NB4 (cell line): Measurements from ENCODE around the gene JTB.

Experiments
- DNase-seq: peaks from one replicate; pipeline ENCODE4 v3.0.0; 2010; ENCODE audit warnings: low read depth
- H3K4me3 ChIP-seq: one replicate; pipeline ENCODE4 v1.5.1; 2011; ENCODE audit warnings: mild to moderate bottlenecking, low read depth, low read length, moderate library complexity
- MYC ChIP-seq: IDR thresholded peaks from 2 replicates; pipeline ENCODE4 v1.6.1; 2011; ENCODE audit warnings: low read depth, low read length
- POLR2A ChIP-seq: IDR thresholded peaks from 2 replicates; pipeline ENCODE4 v1.6.1; 2011; ENCODE audit warnings: mild to moderate bottlenecking; ENCODE audit not compliant: insufficient read length; ENCODE audit errors: extremely low read depth
- TF ChIP-seq, protein P1 (sequence below): IDR thresholded peaks from 2 replicates; pipeline ENCODE4 v1.6.1; 2011; ENCODE audit warnings: low read depth, low read length
- TF ChIP-seq, protein P2 (sequence below): IDR thresholded peaks from one replicate; pipeline ENCODE4 v1.5.1; 2012; ENCODE audit warnings: low read depth, low read length

JTB gene

DNA sequence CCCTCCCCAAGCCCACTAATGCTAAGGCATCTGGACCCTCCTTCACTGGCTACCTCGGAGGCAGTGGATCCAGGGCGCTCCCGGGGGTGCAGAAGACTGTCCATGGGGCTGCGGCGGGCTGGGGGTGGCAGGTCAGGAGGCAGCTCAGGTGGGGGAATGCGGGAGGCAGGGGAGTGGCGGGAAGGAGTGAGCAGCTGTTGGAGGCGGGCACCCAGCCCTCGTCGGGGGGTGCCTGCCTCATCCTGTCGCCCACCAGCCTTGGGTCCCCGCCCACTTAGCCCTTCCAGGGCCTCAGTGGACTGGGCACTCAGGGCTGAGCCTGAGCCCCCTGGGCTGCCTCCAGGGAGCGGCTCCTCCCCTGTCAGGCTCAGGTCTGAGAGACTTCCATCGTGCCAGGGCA, 44.0 kb downstream of the JTB start:
- TF ChIP-seq, protein P1, sequence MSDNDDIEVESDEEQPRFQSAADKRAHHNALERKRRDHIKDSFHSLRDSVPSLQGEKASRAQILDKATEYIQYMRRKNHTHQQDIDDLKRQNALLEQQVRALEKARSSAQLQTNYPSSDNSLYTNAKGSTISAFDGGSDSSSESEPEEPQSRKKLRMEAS, result no peak
- TF ChIP-seq, protein P2, sequence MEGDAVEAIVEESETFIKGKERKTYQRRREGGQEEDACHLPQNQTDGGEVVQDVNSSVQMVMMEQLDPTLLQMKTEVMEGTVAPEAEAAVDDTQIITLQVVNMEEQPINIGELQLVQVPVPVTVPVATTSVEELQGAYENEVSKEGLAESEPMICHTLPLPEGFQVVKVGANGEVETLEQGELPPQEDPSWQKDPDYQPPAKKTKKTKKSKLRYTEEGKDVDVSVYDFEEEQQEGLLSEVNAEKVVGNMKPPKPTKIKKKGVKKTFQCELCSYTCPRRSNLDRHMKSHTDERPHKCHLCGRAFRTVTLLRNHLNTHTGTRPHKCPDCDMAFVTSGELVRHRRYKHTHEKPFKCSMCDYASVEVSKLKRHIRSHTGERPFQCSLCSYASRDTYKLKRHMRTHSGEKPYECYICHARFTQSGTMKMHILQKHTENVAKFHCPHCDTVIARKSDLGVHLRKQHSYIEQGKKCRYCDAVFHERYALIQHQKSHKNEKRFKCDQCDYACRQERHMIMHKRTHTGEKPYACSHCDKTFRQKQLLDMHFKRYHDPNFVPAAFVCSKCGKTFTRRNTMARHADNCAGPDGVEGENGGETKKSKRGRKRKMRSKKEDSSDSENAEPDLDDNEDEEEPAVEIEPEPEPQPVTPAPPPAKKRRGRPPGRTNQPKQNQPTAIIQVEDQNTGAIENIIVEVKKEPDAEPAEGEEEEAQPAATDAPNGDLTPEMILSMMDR, result no peak
- TF ChIP-seq MYC (no peak), POLR2A (no peak)

DNA sequence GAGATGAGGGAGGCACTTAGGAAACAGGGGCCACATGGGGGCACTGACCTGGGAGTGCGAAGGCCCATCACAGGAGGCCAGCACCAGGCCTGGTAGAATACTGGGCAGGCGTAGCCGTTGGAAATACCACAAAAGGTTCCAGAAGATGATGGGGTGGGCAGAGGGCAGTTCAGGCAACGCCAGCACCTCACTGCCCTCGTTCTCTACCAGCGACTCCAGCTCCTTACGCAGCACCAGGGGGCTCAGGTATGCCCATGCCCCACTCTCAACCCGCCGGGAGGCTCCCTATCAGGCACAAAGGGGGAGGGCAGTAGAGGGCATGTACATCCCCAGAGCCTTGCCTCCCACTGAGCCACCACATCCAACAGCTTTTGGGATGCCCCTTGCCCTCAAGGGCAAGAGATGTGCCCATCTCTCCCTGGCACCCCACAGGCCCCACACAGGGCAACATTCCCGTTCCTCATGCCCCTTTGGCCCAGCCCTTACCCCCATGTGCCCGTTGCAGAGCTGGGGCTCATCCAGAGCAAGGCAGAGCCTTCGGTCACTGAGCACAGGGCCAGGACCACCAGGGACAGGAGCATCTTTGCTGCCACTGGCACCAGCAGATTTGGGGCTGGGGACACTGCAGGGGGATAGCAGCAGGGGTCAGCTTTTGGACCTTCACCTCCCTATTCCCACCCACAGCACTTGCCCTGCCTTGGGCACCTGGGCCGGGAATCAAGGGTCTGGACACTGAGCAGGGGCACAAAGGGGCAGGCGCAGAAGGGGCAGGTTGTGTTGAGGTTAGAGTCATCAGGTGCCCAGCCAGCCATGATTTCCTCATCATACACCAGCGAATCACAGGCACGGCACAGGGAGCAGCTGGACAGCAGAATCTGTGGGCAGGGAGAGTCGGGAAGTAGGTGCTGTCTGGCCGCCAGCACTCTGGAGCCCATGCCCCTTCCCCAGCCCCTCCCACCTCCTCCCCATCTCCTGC, 45.0 kb downstream of the JTB start:
- TF ChIP-seq MYC (no peak), POLR2A (no peak)
- TF ChIP-seq, protein P1, result no peak
- TF ChIP-seq, protein P2, result no peak
- H3K4me3 ChIP-seq, result no peak overlapping the region
- no peak for DNase-seq

More for the DNA sequence above, 44.0 kb downstream of the JTB start:
- H3K4me3 ChIP-seq, result no peak overlapping the region
- no peak for DNase-seq

DNA sequence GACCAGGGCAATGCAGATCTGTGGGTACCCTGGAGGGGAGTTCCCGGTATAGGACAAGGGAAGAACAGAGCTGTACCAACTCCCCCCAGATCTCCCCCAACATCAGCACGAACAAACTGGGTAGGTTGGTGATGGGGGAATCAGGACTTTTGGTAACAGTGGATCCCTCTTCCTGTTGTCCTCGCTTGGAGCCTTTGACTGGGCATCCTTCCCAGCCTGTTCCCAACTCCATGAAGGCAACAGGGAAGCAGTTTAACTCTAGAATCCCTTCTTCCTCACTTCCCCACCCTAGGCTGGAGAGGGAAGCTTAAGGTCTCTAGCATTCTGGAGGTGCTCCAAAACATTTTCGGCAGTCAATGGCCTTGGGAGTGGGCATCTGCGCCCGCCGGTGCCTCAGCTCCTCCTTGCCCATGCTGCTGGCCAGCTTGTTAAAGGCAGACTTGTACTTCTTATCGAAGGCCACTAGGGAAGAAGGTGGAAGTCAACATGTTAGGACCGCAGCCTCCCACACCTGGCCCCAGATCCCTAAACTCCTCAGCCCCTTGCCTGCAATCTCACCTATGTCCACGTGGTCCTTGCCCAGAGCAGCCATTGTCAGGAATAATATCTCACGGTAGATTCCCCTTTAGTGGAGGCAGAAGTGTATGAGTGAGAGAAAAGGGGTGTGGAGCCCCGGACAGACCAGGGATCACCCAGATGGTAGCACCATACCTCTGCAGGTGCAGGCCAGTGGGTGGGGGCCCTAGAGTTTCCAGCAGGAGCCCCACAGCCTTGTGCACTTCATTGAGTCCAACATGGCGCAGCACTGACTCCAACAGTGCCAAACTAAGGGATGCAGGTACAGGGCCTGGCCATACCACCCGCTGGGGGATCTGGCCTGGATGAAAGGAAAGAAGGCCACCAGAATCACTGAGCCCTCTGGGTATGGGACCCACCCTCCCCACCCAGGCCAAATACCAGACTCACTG, 47.2 kb downstream of the JTB start:
- no peak overlapping the region for H3K4me3 ChIP-seq
- TF ChIP-seq, protein P1, result no peak
- TF ChIP-seq MYC (no peak), POLR2A (no peak)
- TF ChIP-seq, protein P2, result no peak
- DNase-seq, result no peak

DNA sequence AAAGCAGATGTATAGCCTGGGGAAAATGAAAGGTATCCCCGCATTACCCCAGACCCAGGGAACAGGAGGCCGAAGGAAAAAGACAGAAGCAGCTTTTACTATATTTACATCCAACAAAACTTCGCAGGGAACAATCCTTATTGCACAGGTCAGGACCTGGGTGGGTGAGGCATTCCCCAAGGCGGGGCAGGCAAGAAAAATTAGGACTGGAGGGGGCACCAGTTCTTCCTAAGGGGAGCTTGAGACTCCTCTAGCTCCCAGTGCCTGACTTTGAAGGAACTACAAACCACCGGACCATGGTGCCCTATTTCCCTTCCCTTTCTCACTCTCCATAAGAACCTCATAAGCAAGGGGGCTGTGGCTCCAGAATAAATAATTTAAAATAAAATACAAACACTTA, 48.0 kb downstream of the JTB start:
- no peak overlapping the region for H3K4me3 ChIP-seq
- DNase-seq, result no peak
- TF ChIP-seq, protein P1, result no peak
- TF ChIP-seq POLR2A (no peak), MYC (no peak)
- TF ChIP-seq, protein P2, result no peak

DNA sequence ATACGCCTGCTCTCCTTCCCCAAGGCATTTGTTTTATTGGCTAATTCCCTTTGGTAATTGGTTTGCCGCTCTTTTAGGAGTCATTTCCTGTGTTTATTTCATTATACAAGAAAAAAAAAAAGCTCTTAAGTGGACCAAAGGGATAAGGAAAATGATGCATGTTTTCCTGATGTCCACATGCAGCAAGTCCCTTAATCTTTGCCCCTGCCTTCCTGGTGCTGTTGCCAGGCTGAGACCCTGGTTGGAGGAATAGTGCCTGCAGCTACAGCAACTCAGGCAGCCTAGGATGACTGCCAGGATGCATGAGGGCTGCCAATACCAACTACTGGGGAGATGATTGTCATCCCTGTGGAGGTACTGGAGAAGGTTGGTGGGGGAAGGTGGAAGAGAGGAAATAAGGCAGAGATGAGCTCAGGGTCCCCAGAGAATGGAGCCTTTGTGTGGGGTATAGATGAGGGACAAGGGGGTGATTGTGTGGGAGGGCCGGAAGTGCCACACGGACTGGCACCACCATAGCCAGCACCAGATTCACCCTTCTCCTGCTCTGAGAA, 48.6 kb downstream of the JTB start:
- no peak for TF ChIP-seq MYC
- TF ChIP-seq, protein P1, result no peak
- TF ChIP-seq POLR2A, result no peak
- TF ChIP-seq, protein P2, result no peak
- H3K4me3 ChIP-seq, result no peak overlapping the region
- no peak for DNase-seq
